Type B pancreatic cell (in vitro differentiated cells): Measurements from ENCODE around the gene ATG7. TPM values are rescaled to one million over a fixed set of nuclear protein-coding genes. Genes with fewer than 3 reads are reported as not detected.

Source experiments
- DNase-seq: peaks from one replicate; pipeline ENCODE4 v3.0.0; 2021; ENCODE audit warnings: mixed read lengths; ENCODE audit not compliant: unreplicated experiment; ENCODE audit errors: extremely low spot score
- H3K27ac Mint-ChIP-seq: 2 replicates; pipeline ENCODE4 v1.8.0; 2021; ENCODE audit warnings: mild to moderate bottlenecking, mixed read lengths
- H3K27me3 Mint-ChIP-seq: 2 replicates; pipeline ENCODE4 v1.8.0; 2021; ENCODE audit warnings: mixed read lengths
- H3K36me3 Mint-ChIP-seq: 2 replicates; pipeline ENCODE4 v1.8.0; 2021; ENCODE audit warnings: mixed read lengths
- H3K4me1 Mint-ChIP-seq: one replicate; pipeline ENCODE4 v1.8.0; 2021; ENCODE audit warnings: mixed read lengths; ENCODE audit not compliant: unreplicated experiment
- H3K4me3 Mint-ChIP-seq: 2 replicates; pipeline ENCODE4 v1.8.0; 2021; ENCODE audit warnings: mild to moderate bottlenecking, mixed read lengths
- H3K9me3 Mint-ChIP-seq: 2 replicates; pipeline ENCODE4 v1.8.0; 2021; ENCODE audit warnings: mixed read lengths
- CTCF ChIP-seq: fragments of 200-600 bp; sonication (generic); conservative IDR thresholded peaks from 2 replicates; pipeline ENCODE4 v1.5.0; 2021; ENCODE audit warnings: antibody characterized with exemption, mild to moderate bottlenecking
- total RNA-seq: library from RNA; stranded (reverse); gene quantifications from 2 replicates; pipeline ENCODE4 v1.2.1, GENCODE V29; 2021; ENCODE audit warnings: low replicate concordance

Gene ATG7
- total RNA-seq, 1 donor from 2014 or later: 32.4 TPM

GRCh38 chr3:11322931-11323330, 50.7 kb downstream of the ATG7 start:
- Mint-ChIP-seq H3K27ac (no peak overlapping the region), H3K4me3 (no peak overlapping the region), H3K4me1 (no peaks in the 10 kb centered on the region), H3K9me3 (no peaks in the 10 kb centered on the region), H3K36me3 (peaks cover 25% of the 10 kb centered on the region), H3K27me3 (no peaks in the 10 kb centered on the region)
- DNase-seq: no peak
- TF ChIP-seq CTCF: no peak

- DNase-seq: no peak
- H3K9me3 Mint-ChIP-seq: no peaks in the 10 kb centered on the region
- no peak overlapping the region for H3K4me3 Mint-ChIP-seq
- H3K27me3 Mint-ChIP-seq: no peaks in the 10 kb centered on the region
- TF ChIP-seq CTCF: no peak
- peaks cover 19% of the 10 kb centered on the region for H3K36me3 Mint-ChIP-seq
- no peaks in the 10 kb centered on the region for H3K4me1 Mint-ChIP-seq
- no peak overlapping the region for H3K27ac Mint-ChIP-seq
Measured at GRCh38 chr3:11323813-11324212, 51.6 kb downstream of the ATG7 start.

- Mint-ChIP-seq H3K27ac (no peak overlapping the region), H3K4me1 (no peaks in the 10 kb centered on the region), H3K9me3 (no peaks in the 10 kb centered on the region), H3K4me3 (no peak overlapping the region), H3K36me3 (peaks cover 11% of the 10 kb centered on the region), H3K27me3 (no peaks in the 10 kb centered on the region)
- TF ChIP-seq CTCF: no peak
- DNase-seq: no peak
Measured at GRCh38 chr3:11327619-11328018, 55.4 kb downstream of the ATG7 start.

GRCh38 chr3:11328196-11328945, 56.2 kb downstream of the ATG7 start:
- no peaks in the 10 kb centered on the region for H3K9me3 Mint-ChIP-seq
- peaks cover 8% of the 10 kb centered on the region for H3K36me3 Mint-ChIP-seq
- no peaks in the 10 kb centered on the region for H3K27me3 Mint-ChIP-seq
- no peak overlapping the region for H3K27ac Mint-ChIP-seq
- DNase-seq: no peak
- TF ChIP-seq CTCF: no peak
- no peak overlapping the region for H3K4me3 Mint-ChIP-seq
- no peaks in the 10 kb centered on the region for H3K4me1 Mint-ChIP-seq

- H3K27me3 Mint-ChIP-seq: no peaks in the 10 kb centered on the region
- no peak for DNase-seq
- H3K36me3 Mint-ChIP-seq: peaks cover 8% of the 10 kb centered on the region
- no peak for TF ChIP-seq CTCF
- no peak overlapping the region for H3K27ac Mint-ChIP-seq
- H3K9me3 Mint-ChIP-seq: no peaks in the 10 kb centered on the region
- no peak overlapping the region for H3K4me3 Mint-ChIP-seq
- no peaks in the 10 kb centered on the region for H3K4me1 Mint-ChIP-seq
Measured at GRCh38 chr3:11329777-11330176, 57.6 kb downstream of the ATG7 start.
